OCI-LY7 (cell line): ENCODE results near the gene CATSPER3. TPM values are rescaled to one million over a fixed set of nuclear protein-coding genes. Genes with fewer than 3 reads are reported as not detected.

Source experiments
- BruUV-seq: library from RNA; stranded (reverse); fragments of 400-500 nt; replicated peaks from 2 replicates; lab custom pipeline; 2021; lab: Mats Ljungman, UMichigan
- CTCF ChIA-PET: fragments of 300-600 bp; sonication (Branson Sonifier 250); formaldehyde crosslinking; loops from one replicate; lab custom pipeline; 2022; ENCODE audit warnings: antibody characterized with exemption; ENCODE audit not compliant: unreplicated experiment; lab: Charles Lee
- POLR2A ChIA-PET: fragments of 300-600 bp; sonication (Branson Sonifier 250); formaldehyde crosslinking; loops from one replicate; lab custom pipeline; 2022; ENCODE audit warnings: antibody characterized with exemption; lab: Charles Lee
- DNase-seq: peaks from one replicate; pipeline ENCODE4 v3.0.0-alpha.2; 2015; ENCODE audit warnings: low spot score
- H2AFZ ChIP-seq: fragments of 200-600 bp; sonication (generic), shearing (Covaris generic); 2 replicates; pipeline ENCODE4 v1.6.1; 2014; ENCODE audit warnings: mild to moderate bottlenecking, antibody characterized with exemption, low read length, moderate library complexity
- H3K27ac ChIP-seq: fragments of 200-600 bp; sonication (generic); 2 replicates; pipeline ENCODE4 v1.5.1; 2014; ENCODE audit warnings: mixed run types, low read depth, mild to moderate bottlenecking, moderate library complexity, low read length, inconsistent platforms; ENCODE audit not compliant: poor library complexity, severe bottlenecking
- H3K36me3 ChIP-seq: fragments of 200-600 bp; sonication (generic); 2 replicates; pipeline ENCODE4 v1.6.1; 2014; ENCODE audit warnings: mild to moderate bottlenecking, antibody characterized with exemption, low read length, moderate library complexity, mixed read lengths; ENCODE audit not compliant: insufficient read depth
- H3K4me1 ChIP-seq: fragments of 200-600 bp; sonication (generic); 2 replicates; pipeline ENCODE4 v1.5.1; 2014; ENCODE audit warnings: mild to moderate bottlenecking, low read length; ENCODE audit not compliant: insufficient read depth, poor library complexity, severe bottlenecking
- H3K4me2 ChIP-seq: fragments of 200-600 bp; sonication (generic); 2 replicates; pipeline ENCODE4 v1.6.1; 2014; ENCODE audit warnings: mild to moderate bottlenecking, low read length
- H3K4me3 ChIP-seq: fragments of 200-600 bp; sonication (generic); 2 replicates; pipeline ENCODE4 v1.5.1; 2014; ENCODE audit warnings: mild to moderate bottlenecking, low read depth, low read length; ENCODE audit not compliant: poor library complexity, severe bottlenecking
- H3K79me2 ChIP-seq: fragments of 200-600 bp; sonication (generic); 2 replicates; pipeline ENCODE4 v1.6.1; 2016; ENCODE audit warnings: low read depth, mild to moderate bottlenecking, low read length, moderate library complexity, mixed read lengths; ENCODE audit not compliant: insufficient read depth
- H3K9me2 ChIP-seq: fragments of 200-600 bp; sonication (generic); 2 replicates; pipeline ENCODE4 v1.6.1; 2016; ENCODE audit warnings: mild to moderate bottlenecking, low read length, mixed read lengths; ENCODE audit not compliant: insufficient read depth
- H3K9me3 ChIP-seq: fragments of 200-600 bp; sonication (generic); 2 replicates; pipeline ENCODE4 v1.6.1; 2014; ENCODE audit warnings: mild to moderate bottlenecking, mixed run types, low read length, mixed read lengths
- H4K20me1 ChIP-seq: fragments of 200-600 bp; sonication (generic); 2 replicates; pipeline ENCODE4 v1.6.1; 2014; ENCODE audit warnings: mild to moderate bottlenecking, antibody characterized with exemption, low read length, moderate library complexity, mixed read lengths; ENCODE audit not compliant: insufficient read depth
- CTCF ChIP-seq: fragments of 200-600 bp; sonication (generic); conservative IDR thresholded peaks from 2 replicates; pipeline ENCODE4 v1.5.1; 2014; ENCODE audit warnings: mild to moderate bottlenecking, antibody characterized with exemption, low read length, moderate library complexity, mixed read lengths
- EZH2phosphoT487 ChIP-seq: fragments of 200-600 bp; sonication (generic); IDR thresholded peaks from 2 replicates; pipeline ENCODE4 v1.6.1; 2018; ENCODE audit warnings: low read depth, borderline replicate concordance, mild to moderate bottlenecking, mixed run types, antibody characterized with exemption, low read length, moderate library complexity, mixed read lengths
- intact Hi-C: fragments of 100-400 bp; cut with micrococcal nuclease; formaldehyde crosslinking; loops from one replicate; pipeline ENCODE4 v1.10.0; 2022; ENCODE audit not compliant: unreplicated experiment
- total RNA-seq, 2 experiments: library from RNA; depleted of rRNA in 1 of 2; stranded (reverse); fragments of >200 nt in 1 of 2; shearing (Covaris generic) in 1 of 2; gene quantifications; 2 replicates each; pipeline ENCODE4 v1.2.3, GENCODE V29; 2014 to 2022

The CATSPER3 gene
- total RNA-seq, 2 experiments from 2014 or later = 0.61 TPM; not detected in 1

GRCh38 chr5:135031813-135032694 is 64.3 kb downstream of the CATSPER3 start:
- Histone ChIP-seq H3K4me2 (peak overlapping the region; percentile 98), H3K4me1 (peaks cover 42% of the 10 kb centered on the region), H3K9me3 (no peaks in the 10 kb centered on the region), H3K27ac (peak overlapping the region; percentile 66), H3K79me2 (peaks cover 56% of the 10 kb centered on the region), H3K9me2 (no peaks in the 10 kb centered on the region), H4K20me1 (peaks cover 16% of the 10 kb centered on the region; the same call in 1 of the 2 replicates), H2AFZ (no peak overlapping the region), H3K4me3 (peak overlapping the region; percentile 84), H3K36me3 (peaks cover 54% of the 10 kb centered on the region)
- no peak for DNase-seq
- CTCF ChIA-PET = interaction anchor here (1.7 kb wide), 1 partner anchor 159 kb away, joined by 8 read pairs; no protein-coding TSS in a partner anchor
- BruUV-seq = no TSS peak
- POLR2A ChIA-PET = interaction anchor here (0.7 to 3.1 kb wide), 11 partner anchors 9 to 185 kb away, joined by 3 to 19 read pairs (median 3); no protein-coding TSS in a partner anchor
- intact Hi-C loops = loop anchor here (2.0 to 10.0 kb wide), 5 partner anchors 125 to 2000 kb away; partner anchors contain the start of genes JADE2 and PCBD2
- TF ChIP-seq EZH2phosphoT487 (no peak), CTCF (no peak)

- Histone ChIP-seq H3K27ac (peak overlapping the region; percentile 66), H3K9me2 (no peaks in the 10 kb centered on the region), H3K4me2 (peak overlapping the region; percentile 98), H3K9me3 (no peaks in the 10 kb centered on the region), H3K79me2 (peaks cover 56% of the 10 kb centered on the region), H2AFZ (no peak overlapping the region), H3K4me3 (peak overlapping the region; percentile 84), H3K36me3 (peaks cover 48% of the 10 kb centered on the region), H4K20me1 (peaks cover 16% of the 10 kb centered on the region; the same call in 1 of the 2 replicates), H3K4me1 (peaks cover 47% of the 10 kb centered on the region)
- POLR2A ChIA-PET = interaction anchor here (0.5 to 3.1 kb wide), 10 partner anchors 10 to 147 kb away, joined by 3 to 19 read pairs (median 3); no protein-coding TSS in a partner anchor
- no peak for DNase-seq
- BruUV-seq = TSS peak; percentile 66
- CTCF ChIA-PET = no interaction called here
- TF ChIP-seq CTCF = no peak
- TF ChIP-seq EZH2phosphoT487 = no peak
- intact Hi-C loops = loop anchor here (2.0 to 10.0 kb wide), 5 partner anchors 125 to 2000 kb away; partner anchors contain the start of genes JADE2 and PCBD2
Measured at GRCh38 chr5:135032695-135032998, 64.9 kb downstream of the CATSPER3 start.
